Stimulated activated CD4-positive, alpha-beta T cell treated with anti-CD3 and anti-CD28 coated beads, Interleukin-15, amount 100 ng/mL, for 1 hour (primary cell): Measurements from ENCODE around the gene CLCN5.
"Not testable (repeated sequence)": the region's sequence is repeated elsewhere in the genome, so short reads cannot be mapped to it uniquely, and the experiment has no call there.

Source experiments
- DNase-seq, 2 donors: peaks; one replicate each; pipeline ENCODE4 v3.0.0-alpha.2; 2020; ENCODE audit warnings: low read depth in 1 of 2, low spot score in 1 of 2

The CLCN5 gene

GRCh38 chrX:49995107-49995731 is 72.8 kb downstream of the CLCN5 start:
- no peak for DNase-seq

DNA sequence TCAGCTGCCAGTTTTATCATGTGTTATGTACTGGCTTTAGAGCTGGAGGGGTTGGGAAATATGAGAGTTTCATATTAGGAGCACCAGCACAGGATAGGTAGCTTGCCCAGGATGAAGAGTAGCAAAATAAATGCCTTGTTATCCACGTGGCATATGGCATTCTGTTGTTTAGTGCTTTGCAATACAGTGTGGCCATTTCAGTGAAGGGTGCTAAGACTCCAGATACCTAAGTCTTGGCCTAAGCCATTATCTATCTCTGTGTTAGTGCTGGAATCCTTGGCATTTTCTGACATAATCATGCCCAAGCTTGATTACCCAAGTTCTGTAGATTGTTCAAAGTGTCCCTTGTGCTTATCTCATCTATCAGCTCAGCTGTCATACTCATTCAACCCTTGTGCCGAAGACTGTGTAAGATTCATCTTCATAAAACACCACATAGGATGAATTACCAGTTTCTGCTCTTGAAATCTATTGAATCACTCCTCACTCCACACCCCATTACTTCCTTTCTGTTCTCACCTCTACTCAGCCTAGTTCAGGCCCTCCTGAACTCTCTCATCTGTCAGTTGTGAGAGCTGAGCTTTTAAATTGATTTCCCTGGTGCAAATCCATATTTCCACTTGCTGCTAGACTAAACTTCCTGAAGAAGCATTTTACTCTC is 73.5 kb downstream of the CLCN5 start:
- DNase-seq = no peak

GRCh38 chrX:49996474-49996873 is 74.1 kb downstream of the CLCN5 start:
- DNase-seq = no peak

- DNase-seq = no peak
Measured at GRCh38 chrX:49999087-49999486, 76.7 kb downstream of the CLCN5 start.

DNA sequence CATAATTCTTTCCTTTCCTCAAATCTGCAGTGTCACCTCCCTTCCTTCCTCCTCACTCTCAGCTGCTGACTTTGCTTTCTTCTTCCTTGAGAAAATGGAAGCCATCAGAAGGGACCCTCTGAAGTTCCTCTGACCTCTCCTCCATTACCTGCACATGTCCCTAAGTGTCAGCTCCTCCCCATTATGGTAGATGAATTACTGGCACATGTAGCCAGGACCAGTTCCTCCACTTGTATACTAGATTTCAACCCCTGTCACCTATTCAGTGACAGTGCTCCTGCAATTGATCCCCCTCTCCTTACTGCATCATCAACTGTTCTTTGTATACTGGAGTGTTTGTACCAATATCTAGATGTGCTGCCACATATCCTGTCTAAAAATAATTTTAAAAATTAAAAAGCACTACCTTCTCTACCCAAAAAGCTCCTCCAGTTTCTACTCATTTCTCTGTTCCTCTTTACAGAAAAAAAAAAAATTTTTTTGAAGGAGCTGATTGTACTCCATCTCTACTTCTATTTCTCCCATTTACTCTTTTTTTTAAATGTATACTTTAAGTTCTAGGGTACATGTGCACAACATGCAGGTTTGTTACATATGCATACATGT is 78.6 kb downstream of the CLCN5 start:
- no peak for DNase-seq

GRCh38 chrX:50002067-50002714 is 79.8 kb downstream of the CLCN5 start:
- DNase-seq = no peak

GRCh38 chrX:50003467-50003866 is 81.1 kb downstream of the CLCN5 start:
- DNase-seq = no peak

- no peak for DNase-seq
Measured at GRCh38 chrX:50003927-50004326, 81.5 kb downstream of the CLCN5 start.

GRCh38 chrX:50025591-50025990 is 103.2 kb downstream of the CLCN5 start:
- DNase-seq = not testable (repeated sequence)

- DNase-seq = no peak
Measured at GRCh38 chrX:50035126-50035525, 112.7 kb downstream of the CLCN5 start.

- no peak for DNase-seq
Measured at GRCh38 chrX:50036426-50036825, 114.0 kb downstream of the CLCN5 start.

- DNase-seq = no peak
Measured at GRCh38 chrX:50045823-50046222, 123.4 kb downstream of the CLCN5 start.

DNA sequence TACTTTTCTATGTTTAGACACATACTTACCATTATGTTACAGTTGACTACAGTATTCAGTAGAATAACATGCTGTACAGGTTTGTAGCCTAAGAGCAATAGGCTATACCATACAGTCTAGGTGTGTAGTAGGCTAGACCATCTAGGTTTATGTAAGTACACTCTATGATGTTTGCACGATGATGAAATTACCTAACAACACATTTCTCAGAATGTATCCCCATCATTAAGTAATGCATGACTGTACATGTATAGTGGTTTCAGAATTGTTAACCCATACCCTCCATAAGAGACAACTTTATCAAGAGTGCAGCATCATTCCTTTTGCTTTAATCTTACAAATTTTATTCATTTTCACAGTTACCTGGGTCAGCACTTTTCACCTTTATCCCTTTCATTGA is 126.8 kb downstream of the CLCN5 start:
- DNase-seq = no peak

DNA sequence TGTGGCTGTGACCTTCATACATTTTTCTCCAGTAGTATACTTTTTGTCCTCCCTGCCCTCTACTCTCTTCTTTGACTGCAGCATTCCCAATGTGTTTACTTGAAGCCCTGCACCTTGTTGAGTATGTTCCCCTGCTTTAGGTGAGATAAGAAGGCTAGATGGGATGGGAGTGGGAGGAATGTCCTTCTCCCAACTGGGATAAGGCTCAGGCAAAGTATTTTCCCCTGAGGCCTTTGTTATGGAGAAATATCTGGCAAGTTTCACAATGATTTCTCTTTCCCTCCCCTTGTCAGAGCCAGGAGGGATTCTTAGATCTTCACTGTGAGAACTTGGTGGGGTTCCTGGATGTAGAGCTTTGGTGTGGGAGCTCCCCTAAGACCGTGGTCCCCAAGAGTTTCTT is 131.8 kb downstream of the CLCN5 start:
- no peak for DNase-seq

DNA sequence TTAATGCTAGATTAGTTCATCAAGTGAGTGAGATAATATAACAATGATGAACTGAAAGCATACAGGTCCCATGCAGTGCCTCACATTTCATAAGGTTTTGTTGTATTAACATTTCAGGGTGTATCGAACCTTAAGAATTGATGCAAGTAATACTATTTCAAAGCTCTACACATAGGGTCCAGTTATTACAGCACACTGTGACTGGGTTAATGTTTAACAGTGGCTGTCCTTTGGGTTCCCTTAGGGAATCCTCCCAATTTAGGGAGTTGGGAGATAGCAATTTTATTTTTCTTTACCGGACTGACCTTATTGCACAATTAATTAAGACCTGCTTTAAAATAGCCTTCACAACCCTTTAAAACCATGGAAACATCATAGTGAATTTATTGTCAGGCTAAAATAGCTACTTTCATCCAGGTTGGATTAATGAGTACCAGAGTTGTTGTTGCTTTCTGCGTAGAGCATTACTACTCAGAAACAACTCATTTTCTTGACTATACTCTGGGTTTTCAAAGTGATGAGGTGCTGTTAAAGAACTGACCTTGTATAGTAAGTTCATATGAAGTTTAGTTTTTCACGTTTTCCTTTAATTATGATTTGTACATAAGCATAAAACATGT is 144.0 kb downstream of the CLCN5 start:
- DNase-seq = no peak

DNA sequence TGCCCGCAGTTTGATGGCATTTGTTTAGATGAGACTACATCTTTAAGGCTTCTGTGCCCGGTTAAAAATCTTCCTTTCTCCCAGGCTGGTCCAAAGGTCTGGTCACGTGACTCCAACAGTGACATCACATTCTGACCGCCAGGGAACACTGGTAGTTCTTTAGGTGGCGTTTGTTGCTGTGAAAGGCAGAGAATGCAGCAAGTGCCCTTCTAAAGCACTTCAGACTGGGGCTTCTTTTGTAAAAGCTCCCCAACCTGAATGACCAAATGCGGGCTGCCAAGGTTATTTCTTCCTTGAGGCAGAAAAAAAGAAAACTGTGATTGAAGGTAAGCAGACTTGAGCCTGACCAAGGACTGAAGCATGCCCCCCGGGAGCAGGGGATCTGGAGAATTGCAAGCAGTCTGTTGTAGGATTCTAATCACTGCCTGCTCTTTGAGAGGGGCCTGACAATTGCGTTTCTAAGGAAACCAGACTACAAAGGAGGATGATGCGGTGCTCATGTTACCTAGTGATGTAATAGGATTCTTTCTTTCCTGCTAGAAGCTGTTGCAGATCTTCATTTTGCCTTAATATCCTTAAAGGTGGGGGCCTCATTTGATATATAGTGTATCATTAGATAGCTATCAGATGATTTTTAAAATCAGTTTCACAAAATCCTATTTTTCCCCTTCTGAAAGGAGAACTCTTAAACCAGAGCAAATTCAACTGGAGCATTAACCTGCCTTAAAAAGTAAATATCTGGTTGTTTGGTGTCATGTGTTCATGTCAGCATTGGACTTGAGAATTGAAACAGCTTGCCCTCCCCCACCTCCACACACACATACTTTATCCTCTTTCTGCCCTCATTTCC is 145.3 kb downstream of the CLCN5 start:
- DNase-seq = no peak

DNA sequence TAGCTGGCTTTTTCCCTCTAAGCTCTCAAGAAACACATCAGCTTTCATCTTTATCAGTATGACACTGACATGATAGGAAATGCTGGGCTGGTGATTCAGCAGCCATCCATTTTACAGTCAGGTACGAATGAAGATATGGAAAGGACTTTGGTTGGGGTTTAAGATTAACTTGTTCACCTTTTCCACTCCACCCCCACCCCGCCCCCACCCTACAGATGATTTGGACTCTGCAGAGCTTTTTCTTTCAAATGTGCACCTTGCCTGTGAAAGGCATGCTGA is 145.8 kb downstream of the CLCN5 start:
- no peak for DNase-seq

- DNase-seq = no peak
Measured at GRCh38 chrX:50068893-50069292, 146.5 kb downstream of the CLCN5 start.

- no peak for DNase-seq
Measured at GRCh38 chrX:50071494-50071893, 149.1 kb downstream of the CLCN5 start.

DNA sequence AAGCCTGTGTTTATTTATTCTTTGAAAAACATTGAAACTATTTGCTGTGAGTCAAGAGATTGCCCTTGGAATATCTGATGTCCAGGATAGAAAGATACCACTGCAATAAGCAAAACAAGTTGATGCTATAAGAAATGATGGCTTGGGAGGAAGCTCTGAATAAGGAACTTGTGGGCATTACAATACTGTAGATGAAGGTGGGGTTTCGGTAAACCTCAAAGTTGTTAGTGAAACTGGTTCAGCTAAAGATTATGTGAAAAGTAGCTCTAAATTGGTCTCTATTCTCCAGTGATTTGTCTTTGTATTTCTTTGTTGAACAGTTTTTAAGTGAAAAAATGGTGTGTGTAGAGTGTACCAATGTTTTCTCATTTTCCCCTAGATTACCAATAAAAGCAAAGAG is 149.7 kb downstream of the CLCN5 start:
- DNase-seq = no peak

- no peak for DNase-seq
Measured at GRCh38 chrX:50073601-50074000, 151.2 kb downstream of the CLCN5 start.
